HPDE6-E6E7 (cell line): ENCODE measurements around the gene GPR62.

Experiments
- DNase-seq: peaks from one replicate; pipeline ENCODE4 v3.0.0; 2011; ENCODE audit warnings: missing footprints; ENCODE audit errors: extremely low spot score

The GPR62 gene

GRCh38 chr3:51955893-51956770 is 951 bp downstream of the GPR62 start:
- DNase-seq: no peak

- DNase-seq: no peak
Observed at GRCh38 chr3:51957520-51958205, 2.5 kb downstream of the GPR62 start.

- no peak for DNase-seq
Observed at GRCh38 chr3:51958603-51959521, 3.7 kb downstream of the GPR62 start.

DNA sequence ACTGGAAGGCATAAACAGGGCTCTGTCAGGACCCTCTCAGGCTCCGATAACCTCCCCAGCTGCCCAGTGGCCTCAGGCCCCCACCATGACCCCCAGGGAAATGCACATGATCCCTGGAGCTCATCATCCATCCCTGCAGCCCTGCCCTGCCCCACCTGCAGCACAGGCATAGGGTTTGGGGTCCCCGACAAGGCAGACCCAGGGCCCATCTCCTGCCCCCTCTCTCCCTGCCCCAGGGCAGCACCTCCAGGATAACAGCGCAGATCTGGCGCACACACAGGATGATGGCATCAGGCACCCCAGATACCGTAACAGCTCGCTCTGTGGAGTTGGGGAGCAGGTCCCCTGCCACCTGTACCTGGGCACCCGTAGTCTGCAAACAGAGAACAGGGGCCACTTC is 4.5 kb downstream of the GPR62 start:
- no peak for DNase-seq

DNA sequence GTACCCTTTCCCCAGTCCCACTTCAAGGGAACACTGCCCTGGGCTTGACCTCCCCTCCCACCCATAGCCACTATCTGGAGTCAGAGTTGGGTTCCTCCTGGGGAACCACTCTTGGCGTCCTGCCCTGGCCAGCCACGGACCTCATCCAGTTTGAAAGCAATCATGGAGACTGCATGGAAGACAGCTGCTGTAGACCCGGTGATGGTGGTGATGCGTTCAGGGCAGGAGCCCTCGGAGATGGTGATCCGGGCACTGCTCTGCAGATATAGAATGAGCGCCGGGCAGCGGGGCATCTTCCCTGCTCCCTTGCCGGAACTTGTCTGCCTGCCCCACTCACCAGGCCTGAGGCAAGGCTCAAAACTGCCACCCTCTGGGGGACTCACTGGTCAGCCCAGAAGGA is 5.2 kb downstream of the GPR62 start:
- no peak for DNase-seq

DNA sequence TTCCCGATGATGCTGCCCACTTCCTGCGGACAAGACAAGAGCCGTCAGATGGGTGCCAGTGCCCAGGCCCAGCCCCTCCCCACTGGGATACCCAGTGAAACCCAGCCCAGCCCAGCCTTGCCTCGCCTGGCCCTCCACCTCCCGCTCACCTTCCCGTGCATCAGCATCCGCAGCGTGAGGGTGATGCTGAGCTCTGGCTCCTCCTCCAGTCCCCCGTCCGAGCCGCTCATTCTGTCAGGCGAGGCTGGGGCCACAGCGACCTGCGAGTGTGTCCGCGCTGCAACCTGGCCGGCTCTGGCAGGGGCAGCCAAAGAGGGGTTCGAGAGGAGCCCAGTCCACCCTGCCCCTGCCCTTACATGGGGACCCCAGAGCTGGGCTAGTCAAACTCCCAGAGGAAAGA is 5.8 kb downstream of the GPR62 start:
- DNase-seq: no peak

GRCh38 chr3:51961602-51962569 is 6.7 kb downstream of the GPR62 start:
- DNase-seq: no peak

GRCh38 chr3:51962854-51963530 is 7.8 kb downstream of the GPR62 start:
- DNase-seq: no peak

- no peak for DNase-seq
Observed at GRCh38 chr3:51963951-51964451, 8.8 kb downstream of the GPR62 start.

GRCh38 chr3:51964521-51964920 is 9.3 kb downstream of the GPR62 start:
- no peak for DNase-seq

DNA sequence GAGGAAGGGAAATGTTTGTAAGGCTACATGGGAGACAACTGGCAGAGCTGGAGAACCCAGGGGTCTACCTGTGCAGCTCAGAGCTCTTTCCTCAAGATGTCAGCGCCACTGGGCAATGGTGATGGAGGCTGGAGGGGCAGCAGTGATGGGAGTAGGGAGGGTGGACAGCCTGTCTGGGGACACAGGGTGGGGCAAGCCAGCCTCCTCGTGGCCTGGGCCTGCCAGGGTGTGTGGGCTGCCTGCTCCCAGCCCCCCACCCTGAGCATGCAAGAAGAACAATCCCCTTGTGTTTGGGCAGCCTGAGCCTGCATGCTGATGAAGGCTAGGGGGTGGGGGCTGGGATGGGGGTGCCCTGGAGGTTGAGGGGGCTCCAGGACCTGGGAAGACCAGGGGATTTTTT is 10.8 kb downstream of the GPR62 start:
- no peak for DNase-seq

GRCh38 chr3:51966486-51966885 is 11.3 kb downstream of the GPR62 start:
- no peak for DNase-seq

- DNase-seq: no peak
Observed at GRCh38 chr3:51966922-51967383, 11.8 kb downstream of the GPR62 start.

GRCh38 chr3:51967384-51968169 is 12.4 kb downstream of the GPR62 start, which contains the start of gene PCBP4:
TSS of gene PCBP4 (minus strand) at chr3:51967454. CDS start at chr3:51961240, 6,214 bp downstream.
- DNase-seq: no peak

GRCh38 chr3:51968170-51968775 is 13.1 kb downstream of the GPR62 start:
- no peak for DNase-seq

DNA sequence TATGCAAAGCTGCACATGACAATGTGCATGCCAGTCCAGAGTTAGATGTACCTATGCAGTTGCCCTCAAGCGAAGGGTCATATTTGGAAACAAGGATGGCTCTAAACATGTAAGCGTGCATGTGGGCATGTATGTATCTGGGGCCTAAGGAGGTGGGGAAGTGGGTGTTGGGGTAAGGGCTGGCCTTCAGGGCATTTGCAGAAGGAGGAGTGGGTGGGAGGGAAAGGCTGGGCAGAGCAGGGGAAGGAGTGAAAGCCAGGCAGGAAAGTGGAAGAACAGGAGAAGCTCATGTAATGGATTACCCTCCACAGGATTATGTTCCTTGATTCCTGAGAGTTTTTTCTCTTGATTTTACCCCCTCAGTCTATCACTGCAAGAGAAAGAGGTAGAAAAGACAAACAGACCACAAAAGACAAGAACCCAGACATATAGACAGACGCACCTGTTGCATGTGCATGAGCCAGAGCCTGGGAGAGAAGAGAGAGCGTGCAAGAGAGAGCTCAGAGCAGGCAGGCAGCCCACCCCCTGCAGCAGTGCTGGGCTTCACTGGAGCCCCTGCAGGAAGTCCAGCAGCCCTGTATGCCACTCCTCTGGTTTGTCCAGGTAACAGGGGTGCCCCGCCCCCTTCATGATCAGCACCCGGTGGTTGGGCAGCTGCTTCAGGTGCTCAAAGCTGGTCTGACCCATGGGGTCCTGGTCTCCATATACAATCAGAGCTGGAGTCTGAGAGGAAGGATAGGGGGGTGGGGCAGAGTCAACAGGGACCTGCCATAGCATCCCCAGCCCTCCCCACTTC is 13.9 kb downstream of the GPR62 start:
- no peak for DNase-seq

DNA sequence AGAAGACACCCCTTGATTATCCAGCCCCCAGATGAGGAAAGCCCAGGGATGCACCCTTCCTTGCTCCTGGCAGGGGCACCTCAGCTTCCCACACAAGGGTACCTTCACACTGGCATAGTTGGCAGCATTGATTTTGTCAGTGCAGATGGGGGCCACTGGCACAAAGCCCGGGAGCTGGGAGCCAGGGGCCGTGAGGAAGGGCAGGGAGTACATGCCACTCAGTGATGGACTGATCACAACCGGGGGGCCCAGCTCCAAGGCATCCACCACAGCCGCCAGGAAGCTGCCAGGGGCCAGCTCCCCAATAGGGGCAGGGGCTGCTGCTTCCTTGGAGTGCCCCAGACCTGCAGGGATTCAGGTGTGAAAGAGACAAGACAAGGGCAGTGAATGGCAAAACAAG is 14.7 kb downstream of the GPR62 start:
- DNase-seq: no peak
